ENCODE results near the gene WDR27.
"Not testable (repeated sequence)": the region's sequence is repeated elsewhere in the genome, so short reads cannot be mapped to it uniquely, and the experiment has no call there.

Gene WDR27

GRCh38 chr6:169660751-169661390 is 41.0 kb downstream of the WDR27 start:
- no peak for DNase-seq (ENCODE audit: low spot score)

GRCh38 chr6:169659820-169660610 is 41.8 kb downstream of the WDR27 start:
- no peak for DNase-seq (ENCODE audit: low spot score)

GRCh38 chr6:169657284-169657610 is 44.6 kb downstream of the WDR27 start:
- DNase-seq (ENCODE audit: low spot score) = no peak

GRCh38 chr6:169656546-169657283 is 45.1 kb downstream of the WDR27 start:
- DNase-seq (ENCODE audit: low spot score) = no peak

GRCh38 chr6:169654598-169655391 is 47.0 kb downstream of the WDR27 start:
- DNase-seq (ENCODE audit: low spot score) = peak; percentile 87

GRCh38 chr6:169653691-169654090 is 48.1 kb downstream of the WDR27 start:
- DNase-seq (ENCODE audit: low spot score) = no peak

- DNase-seq (ENCODE audit: low spot score) = no peak
These were observed 48.9 kb downstream of the WDR27 start for GRCh38 chr6:169652896-169653295.

- no peak for DNase-seq (ENCODE audit: low spot score)
These were observed 50.3 kb downstream of the WDR27 start for GRCh38 chr6:169651498-169651897.

GRCh38 chr6:169650959-169651292 is 50.9 kb downstream of the WDR27 start:
- no peak for DNase-seq (ENCODE audit: low spot score)

GRCh38 chr6:169650241-169650958 is 51.4 kb downstream of the WDR27 start:
- no peak for DNase-seq (ENCODE audit: low spot score)

GRCh38 chr6:169648617-169649016 is 53.2 kb downstream of the WDR27 start:
- DNase-seq (ENCODE audit: low spot score) = no peak

GRCh38 chr6:169648092-169648491 is 53.7 kb downstream of the WDR27 start:
- DNase-seq (ENCODE audit: low spot score) = no peak

GRCh38 chr6:169647637-169648036 is 54.2 kb downstream of the WDR27 start:
- no peak for DNase-seq (ENCODE audit: low spot score)

GRCh38 chr6:169646906-169647567 is 54.8 kb downstream of the WDR27 start:
- DNase-seq (ENCODE audit: low spot score) = no peak

GRCh38 chr6:169645459-169645858 is 56.4 kb downstream of the WDR27 start:
- not testable (repeated sequence) for DNase-seq (ENCODE audit: low spot score)

GRCh38 chr6:169643521-169643920 is 58.3 kb downstream of the WDR27 start:
- no peak for DNase-seq (ENCODE audit: low spot score)

GRCh38 chr6:169642455-169642854 is 59.4 kb downstream of the WDR27 start:
- DNase-seq (ENCODE audit: low spot score) = no peak

GRCh38 chr6:169641461-169642085 is 60.3 kb downstream of the WDR27 start:
- DNase-seq (ENCODE audit: low spot score) = no peak

GRCh38 chr6:169640983-169641382 is 60.8 kb downstream of the WDR27 start:
- DNase-seq (ENCODE audit: low spot score) = no peak

GRCh38 chr6:169640351-169640852 is 61.4 kb downstream of the WDR27 start:
- no peak for DNase-seq (ENCODE audit: low spot score)

All from iPS-NIHi11 (cell line).